Regular cardiac myocyte (primary cell): ENCODE results near the gene NHLRC3. TPM values are rescaled to one million over a fixed set of nuclear protein-coding genes. Genes with fewer than 3 reads are reported as not detected.

ENCODE experiments used
- total RNA-seq: library from RNA; depleted of rRNA; stranded (reverse); fragments of >200 nt; gene quantifications from 2 replicates; pipeline ENCODE4 v1.2.3, GENCODE V29; 2014

NHLRC3 gene
- 9.2 and 28.5 TPM in 2 replicates for total RNA-seq

DNA sequence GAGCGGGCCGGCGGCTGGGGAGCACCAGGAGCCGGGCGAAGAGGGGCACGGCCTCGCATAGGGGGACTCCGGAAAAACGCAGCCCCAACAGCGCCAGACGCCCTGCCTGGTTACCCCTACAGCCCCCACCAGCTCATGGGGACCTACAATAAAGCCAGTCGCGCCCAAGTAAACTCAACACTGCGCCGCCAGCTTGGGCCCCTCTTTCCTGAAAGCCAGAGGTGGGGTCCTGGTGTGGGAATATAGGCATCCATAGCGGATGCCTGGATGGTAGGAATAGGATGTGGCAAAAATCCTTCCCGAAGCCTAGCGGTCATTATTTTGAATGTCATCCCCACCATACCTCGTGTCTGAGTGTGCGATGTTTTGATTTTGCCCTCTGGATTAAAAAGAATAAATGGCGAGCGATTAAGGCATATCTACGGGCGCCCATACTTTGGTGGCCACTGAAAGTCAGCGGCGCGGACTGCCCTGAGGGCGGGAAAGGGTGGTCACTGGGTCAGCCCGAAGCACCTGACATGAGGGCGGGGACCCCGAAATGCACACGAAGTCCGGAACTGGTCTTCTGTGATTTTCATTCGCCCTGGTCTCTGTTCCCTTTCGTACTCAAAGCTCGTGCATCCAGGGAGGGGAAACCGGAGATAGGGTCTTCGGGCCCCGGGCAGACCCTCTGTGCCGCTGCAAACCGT lies at the start of gene NHLRC3, which contains the start of gene PROSER1:
Gene NHLRC3 (plus strand): TSS at position 577 of the 689 bp plus-strand sequence. CDS start 184 bp downstream, outside the sequence.
Gene PROSER1 (minus strand): TSS at position 210 of the 689 bp plus-strand sequence. CDS start 847 bp downstream, outside the sequence.

GRCh38 chr13:38990693-38991092 lies 47.6 kb upstream of the NHLRC3 start, which contains the start of gene STOML3:
Gene STOML3, minus strand, starts transcription at chr13:38990831. Its CDS starts 110 bp downstream, at chr13:38990721.

Other genes with a start within 250 kb of the NHLRC3 start
- not detected in 2 replicates for gene STOML3, start 47.6 kb upstream of the NHLRC3 start, total RNA-seq
- 5.2 and 5.6 TPM in 2 replicates for gene PROSER1, start 367 bp upstream of the NHLRC3 start, total RNA-seq